DND-41 (cell line): ENCODE results near the gene PITX1.

Experiments used
- ATAC-seq: fragments of 200-7000 bp; cut with Tn5 transposase; 3 replicates; pipeline ENCODE4 v1.9.1; 2021; ENCODE audit warnings: low read depth; ENCODE audit not compliant: insufficient read depth
- DNase-seq: peaks from one replicate; pipeline ENCODE4 v3.0.0-alpha.2; 2020
- H2AFZ ChIP-seq: 2 replicates; pipeline ENCODE4 v1.6.0; 2012; ENCODE audit warnings: low read depth, low read length
- H3K27ac ChIP-seq: 2 replicates; pipeline ENCODE4 v1.5.1; 2012; ENCODE audit warnings: low read length, inconsistent platforms
- H3K27me3 ChIP-seq: fragments of 200-600 bp; sonication (generic); 2 replicates; pipeline ENCODE4 v1.6.0; 2012; ENCODE audit warnings: low read length, mild to moderate bottlenecking, inconsistent platforms; ENCODE audit not compliant: insufficient read depth, poor library complexity
- H3K36me3 ChIP-seq: 2 replicates; pipeline ENCODE4 v1.5.1; 2012; ENCODE audit warnings: low read length, inconsistent platforms; ENCODE audit not compliant: insufficient read depth
- H3K4me1 ChIP-seq: 2 replicates; pipeline ENCODE4 v1.5.1; 2012; ENCODE audit warnings: mild to moderate bottlenecking, low read length; ENCODE audit not compliant: insufficient read depth
- H3K4me2 ChIP-seq: 2 replicates; pipeline ENCODE4 v1.6.0; 2012; ENCODE audit warnings: mild to moderate bottlenecking, moderate library complexity, low read length, inconsistent platforms; ENCODE audit not compliant: insufficient read depth
- H3K4me3 ChIP-seq, 2 experiments: fragments of 200-600 bp in 1 of 2; shearing (Covaris generic) in 1 of 2; 2 replicates each; pipeline ENCODE4 v1.5.1; 2012 to 2016; ENCODE audit warnings: inconsistent platforms in 2 of 2, low read length in 2 of 2, mild to moderate bottlenecking in 2 of 2, low read depth in 1 of 2, moderate library complexity in 1 of 2
- H3K79me2 ChIP-seq: 2 replicates; pipeline ENCODE4 v1.6.0; 2012; ENCODE audit warnings: low read length, inconsistent platforms; ENCODE audit not compliant: insufficient read depth
- H3K9ac ChIP-seq: 2 replicates; pipeline ENCODE4 v1.6.0; 2012; ENCODE audit warnings: low read depth, mild to moderate bottlenecking, inconsistent platforms, low read length, moderate library complexity
- H3K9me3 ChIP-seq: 2 replicates; pipeline ENCODE4 v1.5.1; 2012; ENCODE audit warnings: low read length, moderate library complexity, mild to moderate bottlenecking, inconsistent platforms; ENCODE audit not compliant: insufficient read depth, severe bottlenecking
- H4K20me1 ChIP-seq: 2 replicates; pipeline ENCODE4 v1.6.0; 2012; ENCODE audit warnings: low read length; ENCODE audit not compliant: insufficient read depth
- EZH2 ChIP-seq: IDR thresholded peaks from 3 replicates; pipeline ENCODE4 v1.6.1; 2012; ENCODE audit warnings: borderline replicate concordance, low read depth, mild to moderate bottlenecking, moderate library complexity, low read length, inconsistent platforms; ENCODE audit not compliant: severe bottlenecking
- TF ChIP-seq, protein P1 (sequence below): IDR thresholded peaks from 2 replicates; pipeline ENCODE4 v1.5.1; 2012; ENCODE audit warnings: borderline replicate concordance, low read length, moderate library complexity, mild to moderate bottlenecking; ENCODE audit not compliant: poor library complexity, severe bottlenecking; ENCODE audit errors: extremely low read depth

PITX1 gene

DNA sequence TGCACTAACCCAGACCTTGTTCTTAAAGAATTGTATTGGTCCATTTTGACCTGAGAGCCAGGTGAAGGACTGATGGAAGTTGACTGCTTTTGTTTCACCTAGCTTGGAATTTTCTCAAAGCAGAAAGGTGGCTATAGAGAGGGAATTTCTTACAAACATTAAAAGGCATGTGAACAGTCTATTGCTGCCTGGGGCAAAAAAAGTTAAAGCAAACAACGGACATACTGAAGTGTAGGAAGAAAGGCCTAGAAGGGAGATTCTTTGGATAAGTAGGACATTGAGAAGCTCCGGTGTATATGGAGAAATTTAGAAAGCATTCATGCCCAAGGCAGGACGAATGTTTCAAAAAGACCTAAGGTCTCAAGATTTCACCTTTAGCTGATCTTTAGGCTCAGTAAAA, 54.6 kb downstream of the PITX1 start:
- H3K4me1 ChIP-seq = no peaks in the 10 kb centered on the region
- H4K20me1 ChIP-seq = no peaks in the 10 kb centered on the region
- H3K4me3 ChIP-seq = no peak overlapping the region
- ATAC-seq = no peak
- no peaks in the 10 kb centered on the region for H3K79me2 ChIP-seq
- H3K9me3 ChIP-seq = peaks cover 38% of the 10 kb centered on the region
- H3K9ac ChIP-seq = no peak overlapping the region
- TF ChIP-seq EZH2 = no peak
- TF ChIP-seq, protein P1, sequence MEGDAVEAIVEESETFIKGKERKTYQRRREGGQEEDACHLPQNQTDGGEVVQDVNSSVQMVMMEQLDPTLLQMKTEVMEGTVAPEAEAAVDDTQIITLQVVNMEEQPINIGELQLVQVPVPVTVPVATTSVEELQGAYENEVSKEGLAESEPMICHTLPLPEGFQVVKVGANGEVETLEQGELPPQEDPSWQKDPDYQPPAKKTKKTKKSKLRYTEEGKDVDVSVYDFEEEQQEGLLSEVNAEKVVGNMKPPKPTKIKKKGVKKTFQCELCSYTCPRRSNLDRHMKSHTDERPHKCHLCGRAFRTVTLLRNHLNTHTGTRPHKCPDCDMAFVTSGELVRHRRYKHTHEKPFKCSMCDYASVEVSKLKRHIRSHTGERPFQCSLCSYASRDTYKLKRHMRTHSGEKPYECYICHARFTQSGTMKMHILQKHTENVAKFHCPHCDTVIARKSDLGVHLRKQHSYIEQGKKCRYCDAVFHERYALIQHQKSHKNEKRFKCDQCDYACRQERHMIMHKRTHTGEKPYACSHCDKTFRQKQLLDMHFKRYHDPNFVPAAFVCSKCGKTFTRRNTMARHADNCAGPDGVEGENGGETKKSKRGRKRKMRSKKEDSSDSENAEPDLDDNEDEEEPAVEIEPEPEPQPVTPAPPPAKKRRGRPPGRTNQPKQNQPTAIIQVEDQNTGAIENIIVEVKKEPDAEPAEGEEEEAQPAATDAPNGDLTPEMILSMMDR = no peak
- DNase-seq = no peak
- H3K27me3 ChIP-seq = no peaks in the 10 kb centered on the region
- no peak overlapping the region for H3K4me2 ChIP-seq
- no peaks in the 10 kb centered on the region for H3K36me3 ChIP-seq
- H3K27ac ChIP-seq = no peak overlapping the region
- H2AFZ ChIP-seq = no peak overlapping the region
